LNCAP (cell line): ENCODE data around the gene MBD3L2B.

Experiments used
- TF ChIP-seq, protein P1 (sequence below): fragments of 450-650 bp; IDR thresholded peaks from 2 replicates; pipeline ENCODE4 v1.5.1; 2017; ENCODE audit warnings: mild to moderate bottlenecking

MBD3L2B gene

DNA sequence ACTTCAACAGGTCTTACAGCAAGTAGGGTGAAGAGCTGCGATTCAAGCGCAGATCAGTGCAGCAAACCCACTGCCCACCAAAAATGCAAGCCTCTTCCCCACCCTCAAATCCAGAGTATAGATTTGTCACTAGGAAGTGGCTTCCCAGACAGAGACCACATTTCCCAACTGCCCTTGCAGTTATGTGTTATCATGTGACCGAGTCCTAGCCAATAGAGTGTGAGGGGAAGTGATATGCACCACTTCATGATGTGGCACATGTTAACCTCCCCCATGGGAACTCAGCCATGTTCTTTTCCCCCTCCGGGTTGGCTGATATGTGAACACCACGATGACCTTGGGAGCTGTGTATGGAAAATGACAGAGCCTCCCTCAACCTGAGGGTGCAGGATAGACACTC lies 50.8 kb downstream of the MBD3L2B start:
- TF ChIP-seq, protein P1, sequence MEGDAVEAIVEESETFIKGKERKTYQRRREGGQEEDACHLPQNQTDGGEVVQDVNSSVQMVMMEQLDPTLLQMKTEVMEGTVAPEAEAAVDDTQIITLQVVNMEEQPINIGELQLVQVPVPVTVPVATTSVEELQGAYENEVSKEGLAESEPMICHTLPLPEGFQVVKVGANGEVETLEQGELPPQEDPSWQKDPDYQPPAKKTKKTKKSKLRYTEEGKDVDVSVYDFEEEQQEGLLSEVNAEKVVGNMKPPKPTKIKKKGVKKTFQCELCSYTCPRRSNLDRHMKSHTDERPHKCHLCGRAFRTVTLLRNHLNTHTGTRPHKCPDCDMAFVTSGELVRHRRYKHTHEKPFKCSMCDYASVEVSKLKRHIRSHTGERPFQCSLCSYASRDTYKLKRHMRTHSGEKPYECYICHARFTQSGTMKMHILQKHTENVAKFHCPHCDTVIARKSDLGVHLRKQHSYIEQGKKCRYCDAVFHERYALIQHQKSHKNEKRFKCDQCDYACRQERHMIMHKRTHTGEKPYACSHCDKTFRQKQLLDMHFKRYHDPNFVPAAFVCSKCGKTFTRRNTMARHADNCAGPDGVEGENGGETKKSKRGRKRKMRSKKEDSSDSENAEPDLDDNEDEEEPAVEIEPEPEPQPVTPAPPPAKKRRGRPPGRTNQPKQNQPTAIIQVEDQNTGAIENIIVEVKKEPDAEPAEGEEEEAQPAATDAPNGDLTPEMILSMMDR = no peak

DNA sequence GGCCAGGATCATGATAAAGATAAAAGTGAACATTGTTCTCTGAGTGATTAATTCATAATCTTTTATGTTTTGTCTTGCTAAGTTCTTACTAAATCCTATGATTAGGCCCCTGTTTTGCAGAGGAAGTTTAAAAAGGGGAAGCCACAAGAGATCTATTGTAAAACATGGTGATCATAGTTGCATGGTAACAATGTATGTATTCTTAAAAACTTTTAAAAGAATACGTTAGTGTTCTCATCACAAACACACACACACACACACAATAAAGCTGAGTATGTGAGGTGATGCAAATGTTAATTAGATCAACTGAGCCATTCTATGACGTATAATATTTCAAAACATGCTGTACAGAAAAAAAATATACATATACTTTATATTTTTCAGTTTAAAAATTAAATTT lies 51.2 kb downstream of the MBD3L2B start:
- TF ChIP-seq, protein P1 = no peak

DNA sequence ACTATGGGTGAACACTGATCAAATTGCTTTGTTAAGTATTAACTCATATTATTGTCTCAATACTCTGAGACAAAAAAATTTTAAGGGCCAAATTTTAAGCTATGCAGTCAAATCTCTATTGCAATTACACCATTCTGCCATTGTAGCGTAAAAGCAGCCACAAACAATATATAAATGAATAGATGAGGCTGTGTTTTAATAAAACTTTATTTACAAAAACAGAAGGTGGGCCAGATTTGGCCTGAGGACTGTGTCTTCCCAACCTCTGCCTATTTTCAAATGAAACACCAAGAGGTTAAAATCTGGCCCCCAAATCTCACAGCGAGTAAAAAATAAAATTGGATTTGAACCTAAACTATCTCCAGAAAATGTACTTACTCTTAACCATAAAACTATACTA lies 51.7 kb downstream of the MBD3L2B start:
- TF ChIP-seq, protein P1 = no peak
